ENCODE data around the gene YPEL1. TPM values are rescaled to one million over a fixed set of nuclear protein-coding genes. Genes with fewer than 3 reads are reported as not detected.

YPEL1 gene
- total and polyA plus RNA-seq, 4 experiments from 2014 or later: 4.9 to 9.8 (median 6.6) TPM

DNA sequence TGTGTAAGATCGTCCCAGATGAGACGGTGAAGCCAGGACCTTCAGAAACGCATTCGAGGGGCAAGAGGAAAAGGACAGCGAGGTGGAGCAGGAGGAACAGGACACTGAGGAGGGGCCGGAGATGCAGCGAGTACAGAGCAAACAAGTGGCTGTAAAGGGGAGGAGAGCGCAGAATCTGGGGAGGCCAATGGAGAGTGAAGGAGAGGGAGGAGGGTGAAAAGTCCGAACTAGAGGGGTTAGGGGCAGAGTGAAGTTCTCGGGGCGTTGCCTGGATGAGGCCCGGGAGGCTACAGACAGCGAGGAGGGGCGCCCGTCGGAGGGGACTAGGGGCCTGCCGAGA lies 78.6 kb downstream of the YPEL1 start:
- Histone ChIP-seq H3K4me3 (ENCODE audit: low read length in 2 of 2) (peak overlapping the region in 1 of 2 donors; percentile 57), H3K9me3 (ENCODE audit: control insufficient read depth in 1 of 2, low read length in 2 of 2) (no peaks in the 10 kb centered on the region), H3K36me3 (ENCODE audit: insufficient read depth, low read length) (no peaks in the 10 kb centered on the region), H3K4me1 (ENCODE audit: insufficient read depth, low read length) (peaks cover 24% of the 10 kb centered on the region), H3K27me3 (ENCODE audit: insufficient read depth, low read length) (no peaks in the 10 kb centered on the region), H3K27ac (ENCODE audit: low read depth, low read length) (no peak overlapping the region)
- no peaks in the 10 kb centered on the region for H3K36me3 Mint-ChIP-seq
- POLR2A ChIA-PET (ENCODE audit: partially characterized antibody): interaction anchor here (1.5 kb wide), 1 partner anchor 15 kb away, joined by 7 read pairs; the partner anchor contains the start of gene SDF2L1
- peaks cover 0 to 2% (median 0%) of the 10 kb centered on the region in 8 donors for H3K9me3 Mint-ChIP-seq
- CTCF ChIA-PET (ENCODE audit: partially characterized antibody): interaction anchor here (1.1 to 2.4 kb wide), 2 partner anchors 11 to 28 kb away, joined by 4 to 11 read pairs; no protein-coding TSS in a partner anchor
- H3K4me3 Mint-ChIP-seq: peak overlapping the region; percentile 71 to 92 (median 77)
- DNase-seq: no peak
- H3K4me1 Mint-ChIP-seq: peaks cover 10 to 17% (median 12%) of the 10 kb centered on the region in 4 donors
- peak overlapping the region in 5 of 7 donors; percentile 57 to 82 (median 69) for H3K27ac Mint-ChIP-seq
- H3K27me3 Mint-ChIP-seq: no peaks in the 10 kb centered on the region
- intact Hi-C loops (cut with micrococcal nuclease): loop anchor here (1.0 kb wide), 1 partner anchor 15 kb away; the partner anchor contains the start of gene SDF2L1

DNA sequence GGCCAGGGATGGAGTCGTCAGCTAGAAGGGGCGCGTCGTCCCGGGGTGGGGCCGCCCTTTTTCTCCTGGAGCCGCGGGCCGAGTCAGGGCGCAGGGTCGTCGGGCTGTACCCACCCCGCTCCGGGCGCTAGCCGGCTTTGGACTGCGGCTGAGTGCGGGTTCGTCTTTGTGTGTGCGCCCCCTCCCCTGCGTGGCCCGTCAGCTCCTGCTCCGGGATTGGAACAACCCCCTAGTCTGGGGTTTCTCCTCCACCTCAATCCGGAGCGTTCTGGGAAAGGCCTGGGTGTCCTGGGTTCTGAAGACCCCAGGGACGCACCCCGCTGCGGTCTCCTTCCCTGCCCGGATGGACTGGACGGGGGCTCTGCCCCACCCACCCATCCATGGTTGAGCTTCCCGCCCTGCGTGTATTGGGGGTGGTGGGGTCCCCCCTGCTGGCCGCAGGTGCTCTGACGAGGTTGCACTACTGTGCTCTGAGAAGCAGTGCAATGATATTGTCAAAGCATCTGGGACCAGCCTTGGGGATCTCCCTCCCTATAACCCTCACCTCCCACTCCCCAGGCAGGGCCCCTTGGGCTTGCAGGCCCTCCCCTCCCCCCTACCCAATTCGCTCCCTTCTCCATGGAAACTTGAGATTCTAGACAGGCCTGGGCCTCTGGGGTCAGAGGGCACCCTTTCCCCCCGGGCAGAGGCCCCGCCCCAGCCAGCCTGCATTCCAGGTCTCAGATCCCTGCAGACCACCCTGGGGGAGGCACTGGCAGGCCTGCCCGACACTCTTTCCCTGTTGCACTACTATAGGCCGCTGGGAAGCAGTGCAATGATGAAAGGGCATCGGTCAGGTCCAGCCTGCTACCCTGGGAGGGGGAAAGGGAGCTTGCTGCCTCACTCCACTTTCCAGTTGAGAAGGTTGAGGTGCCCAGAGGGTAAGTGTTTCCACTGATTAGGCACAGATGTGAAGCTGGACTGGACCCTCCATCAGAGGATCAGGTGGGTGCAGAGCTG lies 82.7 kb downstream of the YPEL1 start:
- ChIA-PET POLR2A (ENCODE audit: partially characterized antibody) (interaction anchor here (1.8 to 4.2 kb wide), 3 partner anchors 11 to 24 kb away, joined by 7 to 26 read pairs (median 11); partner anchors contain the start of genes PPIL2, SDF2L1 and YDJC), CTCF (ENCODE audit: partially characterized antibody) (interaction anchor here (4.3 kb wide), 1 partner anchor 10 kb away, joined by 17 read pairs; the partner anchor contains the start of gene SDF2L1)
- Histone ChIP-seq H3K36me3 (ENCODE audit: insufficient read depth, low read length) (no peaks in the 10 kb centered on the region), H3K4me1 (ENCODE audit: insufficient read depth, low read length) (peaks cover 33% of the 10 kb centered on the region), H3K4me3 (ENCODE audit: low read length in 2 of 2) (peak overlapping the region in 1 of 2 donors; percentile 74), H3K27me3 (ENCODE audit: insufficient read depth, low read length) (no peaks in the 10 kb centered on the region), H3K27ac (ENCODE audit: low read depth, low read length) (peak overlapping the region; percentile 42), H3K9me3 (ENCODE audit: control insufficient read depth in 1 of 2, low read length in 2 of 2) (no peaks in the 10 kb centered on the region)
- Mint-ChIP-seq H3K4me3 (peak overlapping the region in 6 of 8 donors; percentile 39 to 95 (median 88)), H3K27me3 (no peaks in the 10 kb centered on the region), H3K27ac (no peak overlapping the region), H3K9me3 (no peaks in the 10 kb centered on the region), H3K4me1 (peaks cover 13 to 34% (median 23%) of the 10 kb centered on the region in 4 donors), H3K36me3 (peaks cover 4 to 5% of the 10 kb centered on the region in 2 donors)
- intact Hi-C loops (cut with micrococcal nuclease): loop anchor here (1.0 kb wide), 2 partner anchors 11 to 13 kb away; partner anchors contain the start of genes PPIL2 and SDF2L1
- DNase-seq: no peak

DNA sequence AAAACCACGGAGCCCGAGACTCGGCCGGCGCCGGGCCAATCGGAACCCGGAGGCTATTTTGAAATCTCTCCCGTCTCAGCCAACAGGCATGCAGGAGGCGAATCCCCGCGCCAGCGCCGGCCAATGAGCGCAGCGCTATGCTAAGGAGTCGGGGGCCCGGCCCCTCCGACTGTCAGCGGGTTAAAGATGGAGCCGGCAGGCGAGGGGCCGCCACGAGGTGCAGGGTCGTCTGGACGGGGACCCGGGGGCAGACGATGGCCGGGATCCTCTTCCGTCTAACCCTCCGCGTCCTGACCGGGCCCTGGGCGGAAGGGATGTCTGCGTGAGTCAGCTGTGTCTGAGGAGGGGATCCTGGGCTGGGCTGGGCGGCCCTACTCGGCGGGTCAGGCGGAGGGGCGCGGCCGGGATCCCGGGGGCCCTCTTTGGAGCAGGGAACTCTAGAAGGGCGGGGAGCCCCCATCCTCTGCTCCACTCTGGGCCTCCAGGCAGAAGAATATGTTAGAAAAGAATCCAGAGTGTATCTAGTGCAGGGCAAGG lies 83.5 kb downstream of the YPEL1 start:
- H3K4me3 ChIP-seq (ENCODE audit: low read length in 2 of 2): peak overlapping the region; percentile 56 to 74
- H3K9me3 Mint-ChIP-seq: no peaks in the 10 kb centered on the region
- DNase-seq: peak; percentile 71 to 88 (median 75)
- ChIA-PET POLR2A (ENCODE audit: partially characterized antibody) (interaction anchor here (1.0 to 4.2 kb wide), 5 partner anchors 8 to 25 kb away, joined by 3 to 26 read pairs (median 7); partner anchors contain the start of genes PPIL2, SDF2L1 and YDJC), CTCF (ENCODE audit: partially characterized antibody) (interaction anchor here (1.0 to 4.3 kb wide), 3 partner anchors 9 to 23 kb away, joined by 3 to 18 read pairs (median 17); partner anchors contain the start of genes SDF2L1 and YDJC)
- H3K36me3 Mint-ChIP-seq: peaks cover 4 to 5% of the 10 kb centered on the region in 2 donors
- no peaks in the 10 kb centered on the region for H3K9me3 ChIP-seq (ENCODE audit: control insufficient read depth in 1 of 2, low read length in 2 of 2)
- no peaks in the 10 kb centered on the region for H3K27me3 ChIP-seq (ENCODE audit: insufficient read depth, low read length)
- peaks cover 31% of the 10 kb centered on the region for H3K4me1 ChIP-seq (ENCODE audit: insufficient read depth, low read length)
- peaks cover 3% of the 10 kb centered on the region for H3K36me3 ChIP-seq (ENCODE audit: insufficient read depth, low read length)
- peak overlapping the region; percentile 81 to 95 (median 88) for H3K4me3 Mint-ChIP-seq
- H3K27ac Mint-ChIP-seq: peak overlapping the region in 6 of 7 donors; percentile 13 to 87 (median 36)
- H3K4me1 Mint-ChIP-seq: peaks cover 13 to 32% (median 22%) of the 10 kb centered on the region in 4 donors
- peak overlapping the region; percentile 42 for H3K27ac ChIP-seq (ENCODE audit: low read depth, low read length)
- H3K27me3 Mint-ChIP-seq: no peaks in the 10 kb centered on the region
- intact Hi-C loops (cut with micrococcal nuclease): loop anchor here (1.0 kb wide), 2 partner anchors 10 to 14 kb away; partner anchors contain the start of genes PPIL2 and SDF2L1

DNA sequence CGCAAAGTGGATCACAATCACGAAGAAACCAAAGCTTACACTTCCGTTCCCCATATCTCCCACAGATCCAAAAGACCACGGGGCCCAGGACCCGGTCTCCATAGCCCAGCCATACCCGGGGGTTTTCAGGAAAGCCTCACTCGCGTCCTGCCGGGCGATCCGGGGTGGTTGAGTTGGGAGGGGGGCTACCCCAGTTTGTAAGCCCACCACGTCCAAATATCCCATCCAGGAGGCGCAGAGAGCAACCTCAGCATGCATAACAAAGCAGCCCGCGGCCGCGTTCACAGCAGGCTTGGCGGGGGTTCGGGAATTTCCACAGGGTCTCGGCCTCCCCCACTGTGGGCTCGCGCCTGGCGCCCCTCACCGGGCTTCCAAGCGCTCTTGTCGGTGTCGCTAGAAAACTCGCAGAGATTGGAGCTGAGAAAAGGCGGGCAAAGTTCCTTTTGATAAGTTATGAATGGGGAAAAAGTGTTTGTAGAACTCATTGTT lies 84.0 kb downstream of the YPEL1 start:
- no peaks in the 10 kb centered on the region for H3K27me3 ChIP-seq (ENCODE audit: insufficient read depth, low read length)
- peak overlapping the region; percentile 56 to 74 for H3K4me3 ChIP-seq (ENCODE audit: low read length in 2 of 2)
- ChIA-PET CTCF (ENCODE audit: partially characterized antibody) (interaction anchor here (1.0 to 4.3 kb wide), 3 partner anchors 9 to 22 kb away, joined by 3 to 18 read pairs (median 17); partner anchors contain the start of genes SDF2L1 and YDJC), POLR2A (ENCODE audit: partially characterized antibody) (interaction anchor here (1.0 to 4.2 kb wide), 5 partner anchors 8 to 25 kb away, joined by 3 to 26 read pairs (median 7); partner anchors contain the start of genes PPIL2, SDF2L1 and YDJC)
- Mint-ChIP-seq H3K27me3 (peaks cover 0 to 1% of the 10 kb centered on the region in 2 donors), H3K9me3 (no peaks in the 10 kb centered on the region), H3K4me1 (peaks cover 11 to 31% (median 21%) of the 10 kb centered on the region in 4 donors), H3K4me3 (peak overlapping the region; percentile 81 to 95 (median 88)), H3K36me3 (peaks cover 8 to 9% of the 10 kb centered on the region in 2 donors), H3K27ac (peak overlapping the region; percentile 1 to 87 (median 43))
- H3K4me1 ChIP-seq (ENCODE audit: insufficient read depth, low read length): peaks cover 31% of the 10 kb centered on the region
- H3K36me3 ChIP-seq (ENCODE audit: insufficient read depth, low read length): peaks cover 6% of the 10 kb centered on the region
- intact Hi-C loops (cut with micrococcal nuclease): loop anchor here (1.0 kb wide), 2 partner anchors 9 to 15 kb away; partner anchors contain the start of genes PPIL2 and SDF2L1
- no peaks in the 10 kb centered on the region for H3K9me3 ChIP-seq (ENCODE audit: control insufficient read depth in 1 of 2, low read length in 2 of 2)
- DNase-seq: no peak
- H3K27ac ChIP-seq (ENCODE audit: low read depth, low read length): peak overlapping the region; percentile 42

DNA sequence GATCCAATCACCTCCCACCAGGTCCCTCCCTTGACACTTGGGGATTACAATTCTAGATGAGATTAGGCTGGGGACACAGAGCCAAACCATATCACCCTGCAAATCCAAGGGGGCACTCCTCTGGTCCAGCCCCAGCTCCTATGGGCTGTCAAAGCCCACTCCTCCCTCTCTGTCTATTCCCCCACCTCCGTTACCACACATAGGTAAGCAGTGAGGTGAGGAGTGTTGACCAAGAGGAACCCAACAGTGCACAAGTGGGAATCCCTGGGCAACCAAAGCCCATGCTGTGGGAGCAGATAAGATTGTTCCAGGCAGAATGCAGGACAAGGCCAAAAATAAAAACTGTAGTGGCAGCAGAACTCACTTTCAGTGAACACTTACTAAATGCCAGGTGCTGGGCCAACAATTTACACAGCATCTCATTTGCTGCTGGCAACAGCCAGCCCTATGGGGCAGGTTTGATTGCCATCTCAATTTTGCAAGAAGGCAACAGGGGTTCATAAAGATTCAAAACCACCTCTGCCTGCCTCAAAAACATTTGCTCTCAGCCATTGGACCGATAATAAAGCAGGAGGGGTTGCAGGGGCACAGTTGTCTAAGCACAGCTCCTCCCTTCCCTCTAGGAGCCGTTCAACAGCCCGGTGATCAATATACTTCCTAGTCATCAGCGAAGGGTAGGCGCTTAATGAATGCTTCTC lies 84.6 kb downstream of the YPEL1 start:
- ChIA-PET CTCF (ENCODE audit: partially characterized antibody) (interaction anchor here (1.0 to 4.3 kb wide), 4 partner anchors 8 to 22 kb away, joined by 3 to 18 read pairs (median 12); partner anchors contain the start of genes SDF2L1 and YDJC), POLR2A (ENCODE audit: partially characterized antibody) (interaction anchor here (1.0 to 4.2 kb wide), 5 partner anchors 9 to 24 kb away, joined by 3 to 26 read pairs (median 7); partner anchors contain the start of genes PPIL2, SDF2L1 and YDJC)
- Histone ChIP-seq H3K4me1 (ENCODE audit: insufficient read depth, low read length) (peaks cover 30% of the 10 kb centered on the region), H3K4me3 (ENCODE audit: low read length in 2 of 2) (peak overlapping the region; percentile 56 to 74), H3K27ac (ENCODE audit: low read depth, low read length) (no peak overlapping the region), H3K9me3 (ENCODE audit: control insufficient read depth in 1 of 2, low read length in 2 of 2) (no peaks in the 10 kb centered on the region), H3K36me3 (ENCODE audit: insufficient read depth, low read length) (peaks cover 6% of the 10 kb centered on the region), H3K27me3 (ENCODE audit: insufficient read depth, low read length) (no peaks in the 10 kb centered on the region)
- Mint-ChIP-seq H3K27me3 (peaks cover 0 to 1% of the 10 kb centered on the region in 2 donors), H3K36me3 (peaks cover 11 to 14% of the 10 kb centered on the region in 2 donors), H3K27ac (peak overlapping the region in 5 of 7 donors; percentile 1 to 87 (median 59)), H3K4me1 (peaks cover 8 to 30% (median 19%) of the 10 kb centered on the region in 4 donors), H3K4me3 (peak overlapping the region; percentile 81 to 95 (median 88)), H3K9me3 (no peaks in the 10 kb centered on the region)
- DNase-seq: no peak
- intact Hi-C loops (cut with micrococcal nuclease): no loop called here

DNA sequence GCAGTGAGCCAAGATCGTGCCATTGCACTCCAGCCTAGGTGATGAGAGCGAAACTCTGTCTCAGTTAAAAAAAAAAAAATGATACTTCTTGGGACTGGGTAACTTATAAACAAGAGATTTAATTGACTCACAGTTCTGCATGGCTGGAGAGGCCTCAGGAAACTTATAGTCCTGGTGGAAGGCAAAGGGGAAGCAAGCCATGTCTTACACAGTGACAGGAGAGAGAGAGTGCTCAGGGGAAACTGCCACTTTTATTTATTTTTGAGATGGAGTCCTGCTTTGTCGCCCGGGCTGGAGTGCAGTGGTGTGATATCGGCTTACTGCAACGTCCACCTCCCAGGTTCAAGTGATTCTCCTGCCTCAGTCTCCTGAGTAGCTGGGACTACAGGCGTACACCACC lies 85.3 kb downstream of the YPEL1 start:
- Mint-ChIP-seq H3K4me1 (peaks cover 8 to 30% (median 18%) of the 10 kb centered on the region in 4 donors), H3K27ac (peak overlapping the region in 1 of 7 donors; percentile 21), H3K27me3 (peaks cover 0 to 1% of the 10 kb centered on the region in 2 donors), H3K4me3 (peak overlapping the region in 4 of 8 donors; percentile 46 to 90 (median 51)), H3K9me3 (no peaks in the 10 kb centered on the region), H3K36me3 (peaks cover 11 to 17% of the 10 kb centered on the region in 2 donors)
- intact Hi-C loops (cut with micrococcal nuclease): no loop called here
- no peaks in the 10 kb centered on the region for H3K27me3 ChIP-seq (ENCODE audit: insufficient read depth, low read length)
- no peak overlapping the region for H3K27ac ChIP-seq (ENCODE audit: low read depth, low read length)
- peaks cover 30% of the 10 kb centered on the region for H3K4me1 ChIP-seq (ENCODE audit: insufficient read depth, low read length)
- ChIA-PET POLR2A (ENCODE audit: partially characterized antibody) (interaction anchor here (0.7 kb wide), 1 partner anchor 1616 kb away, joined by 3 read pairs; no protein-coding TSS in a partner anchor), CTCF (ENCODE audit: partially characterized antibody) (interaction anchor here (2.7 to 4.3 kb wide), 3 partner anchors 8 to 21 kb away, joined by 7 to 18 read pairs (median 17); partner anchors contain the start of genes SDF2L1 and YDJC)
- peaks cover 6% of the 10 kb centered on the region for H3K36me3 ChIP-seq (ENCODE audit: insufficient read depth, low read length)
- H3K4me3 ChIP-seq (ENCODE audit: low read length in 2 of 2): no peak overlapping the region
- no peak for DNase-seq
- no peaks in the 10 kb centered on the region for H3K9me3 ChIP-seq (ENCODE audit: control insufficient read depth in 1 of 2, low read length in 2 of 2)
